GM21528 (cell line): ENCODE measurements around the gene TLE6.
"Not testable (repeated sequence)": the region's sequence is repeated elsewhere in the genome, so short reads cannot be mapped to it uniquely, and the experiment has no call there.

Experiments
- ATAC-seq: cut with Tn5 transposase; IDR thresholded peaks from one replicate; pipeline ENCODE4 v1.9.1; 2021; ENCODE audit warnings: mild to moderate bottlenecking, moderate library complexity; ENCODE audit not compliant: unreplicated experiment, low FRiP score

TLE6 gene

GRCh38 chr19:3027292-3027691 lies 49.9 kb downstream of the TLE6 start:
- no peak for ATAC-seq

GRCh38 chr19:3027981-3028304 lies 50.6 kb downstream of the TLE6 start:
- no peak for ATAC-seq

DNA sequence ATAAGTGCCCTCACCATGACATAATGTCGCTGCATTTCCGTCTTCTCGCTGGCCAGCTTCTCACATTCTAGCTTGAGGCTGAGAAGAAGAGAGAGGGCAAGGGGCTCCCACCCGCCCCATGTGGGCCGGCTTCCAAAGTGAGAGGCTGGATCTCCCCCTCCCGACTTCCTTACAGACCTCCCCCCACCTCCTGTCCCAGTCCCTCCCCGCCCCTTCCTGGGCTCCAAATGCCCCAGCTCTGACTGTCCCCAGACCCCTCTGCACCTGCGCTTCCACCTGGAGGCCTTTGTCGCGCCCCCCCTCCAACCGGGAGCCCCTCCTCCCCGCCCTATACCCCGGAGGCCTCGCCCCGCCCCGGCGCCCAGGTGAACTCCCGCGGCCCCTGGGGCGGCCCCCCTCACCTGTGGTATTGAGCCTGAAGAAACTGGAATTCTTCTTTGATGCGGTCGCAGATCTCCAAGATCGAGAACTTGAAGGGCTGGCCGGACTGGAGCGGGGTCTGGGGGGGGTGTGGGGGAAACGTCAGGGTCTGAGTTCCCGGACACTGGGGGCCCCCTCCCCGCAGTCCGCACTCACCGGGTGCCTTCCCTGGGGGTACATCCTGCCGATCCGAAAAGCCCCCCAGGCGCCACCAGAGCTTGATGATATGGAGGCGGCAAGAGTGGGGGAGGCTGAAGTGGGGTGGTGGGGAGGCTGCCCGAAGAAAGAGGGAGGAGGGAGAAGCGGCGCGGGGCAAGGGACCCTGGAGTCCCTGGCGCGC lies 51.1 kb downstream of the TLE6 start:
- ATAC-seq: no peak

GRCh38 chr19:3029065-3029923 lies 51.9 kb downstream of the TLE6 start, which contains the start of gene TLE2:
TLE2 (minus strand) TSS chr19:3029280; CDS start chr19:3028904, 376 bp downstream.
- ATAC-seq: no peak

- ATAC-seq: no peak
Observed at GRCh38 chr19:3031607-3031867, 54.2 kb downstream of the TLE6 start.

- ATAC-seq: no peak
Observed at GRCh38 chr19:3033595-3034405, 56.4 kb downstream of the TLE6 start.

DNA sequence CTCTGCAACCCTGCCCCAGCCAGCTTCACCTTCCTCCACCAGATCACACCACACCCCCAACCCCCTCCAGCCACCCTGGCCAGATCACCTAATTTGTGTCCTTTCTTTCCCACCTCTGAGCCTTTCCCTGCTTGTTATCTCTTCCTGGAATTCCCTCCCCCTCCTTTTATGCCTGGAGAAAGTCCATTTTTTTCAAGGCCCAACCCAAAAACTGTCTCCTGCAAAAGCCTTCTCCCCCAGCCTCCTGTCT lies 57.0 kb downstream of the TLE6 start:
- ATAC-seq: no peak

- no peak for ATAC-seq
Observed at GRCh38 chr19:3034656-3035541, 57.5 kb downstream of the TLE6 start.

DNA sequence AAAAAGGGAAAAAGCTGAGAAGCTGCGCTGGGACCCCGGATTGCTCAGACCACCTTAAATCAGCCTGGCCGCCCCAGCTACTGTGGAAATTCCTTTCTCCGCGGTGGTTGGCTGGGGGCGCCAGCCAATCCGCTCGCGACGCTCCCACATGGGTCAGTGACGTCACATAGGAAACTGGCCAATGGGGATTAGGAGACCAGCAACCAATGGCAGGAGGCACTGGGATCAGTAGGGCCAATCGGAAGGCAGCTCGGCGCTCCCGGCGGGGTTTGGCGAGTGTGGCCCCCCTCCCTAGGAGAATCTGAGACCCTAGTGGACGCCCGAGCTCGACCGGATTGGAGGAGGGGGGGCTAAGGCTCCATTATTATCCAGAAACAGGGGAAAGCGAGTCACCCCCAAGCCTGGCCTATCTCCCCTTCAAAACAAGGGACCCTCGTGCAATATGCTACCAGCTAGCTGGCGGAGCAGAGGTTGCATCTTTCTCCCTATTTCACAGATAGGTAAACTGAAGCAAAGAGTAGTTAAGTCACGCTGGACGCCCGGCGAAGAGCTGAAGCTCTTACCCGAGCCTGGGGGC lies 58.3 kb downstream of the TLE6 start:
- ATAC-seq: peak; percentile 82

DNA sequence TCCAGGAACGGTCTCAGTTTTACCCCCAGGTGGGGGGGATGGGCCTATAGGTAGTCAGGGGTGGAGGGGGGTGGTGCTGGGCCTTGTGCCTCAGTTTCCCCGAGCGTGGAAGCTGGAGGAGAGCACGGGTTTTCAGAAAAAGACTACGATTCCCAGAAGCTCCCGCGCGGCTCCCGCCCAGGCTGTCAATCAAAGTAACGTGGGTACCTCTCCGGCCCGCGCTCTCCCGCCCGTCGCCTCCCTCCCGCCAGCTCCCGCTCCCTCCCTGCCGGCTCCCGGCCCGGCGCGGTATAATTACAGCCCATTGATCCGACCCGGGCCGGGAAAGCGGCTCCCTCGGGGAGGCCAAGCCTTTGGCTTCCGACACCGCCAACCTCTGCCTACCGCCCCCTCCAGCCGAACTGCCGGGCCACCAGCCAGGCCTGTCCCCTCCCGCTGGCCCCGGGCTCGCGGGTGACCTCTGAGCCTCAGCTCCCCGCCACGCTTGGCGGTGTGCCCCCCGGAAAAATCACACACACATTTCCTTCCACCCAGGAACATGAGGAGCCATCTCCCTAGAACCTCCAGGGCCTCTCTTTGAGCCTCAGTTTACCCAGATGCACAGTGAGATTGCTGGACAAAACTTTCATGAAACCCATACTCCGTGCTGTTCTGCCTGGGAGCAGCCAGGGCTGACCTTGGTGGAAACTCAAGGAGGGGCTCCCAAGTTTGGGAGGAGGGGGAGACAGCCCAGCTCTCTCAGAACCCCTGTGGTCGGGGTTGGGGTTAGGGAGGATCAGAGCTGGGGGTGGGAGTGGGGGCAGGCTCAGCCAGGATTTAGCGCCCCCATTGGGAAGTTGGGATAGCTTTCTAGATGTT lies 59.0 kb downstream of the TLE6 start:
- ATAC-seq: peak; percentile 47

DNA sequence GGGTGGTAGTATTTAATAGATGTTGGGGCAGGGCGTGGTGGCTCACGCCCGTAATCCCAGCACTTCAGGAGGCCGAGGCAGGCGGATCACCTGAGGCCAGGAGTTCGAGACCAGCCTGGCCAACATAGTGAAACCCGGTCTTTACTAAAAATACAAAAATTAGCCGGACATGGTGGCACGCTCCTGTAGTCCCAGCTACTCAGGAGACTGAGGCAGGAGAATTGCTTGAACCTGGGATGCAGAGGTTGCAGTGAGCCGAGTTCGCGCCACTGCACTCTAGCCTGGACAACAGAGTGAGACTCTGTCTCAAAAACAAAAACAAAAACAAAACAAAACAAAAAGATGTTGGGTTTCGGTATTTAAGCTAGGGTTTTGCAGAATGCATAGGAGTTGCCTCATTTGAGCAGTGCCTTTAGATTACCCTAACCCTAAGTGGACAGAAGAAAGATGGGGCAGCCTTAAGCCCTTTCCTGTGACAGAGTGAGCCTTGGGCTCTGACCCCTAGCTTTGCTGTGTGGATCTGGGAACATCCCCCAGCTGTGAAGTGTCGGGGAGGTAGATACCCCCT lies 59.7 kb downstream of the TLE6 start:
- not testable (repeated sequence) for ATAC-seq

- no peak for ATAC-seq
Observed at GRCh38 chr19:3038214-3038613, 60.9 kb downstream of the TLE6 start.

DNA sequence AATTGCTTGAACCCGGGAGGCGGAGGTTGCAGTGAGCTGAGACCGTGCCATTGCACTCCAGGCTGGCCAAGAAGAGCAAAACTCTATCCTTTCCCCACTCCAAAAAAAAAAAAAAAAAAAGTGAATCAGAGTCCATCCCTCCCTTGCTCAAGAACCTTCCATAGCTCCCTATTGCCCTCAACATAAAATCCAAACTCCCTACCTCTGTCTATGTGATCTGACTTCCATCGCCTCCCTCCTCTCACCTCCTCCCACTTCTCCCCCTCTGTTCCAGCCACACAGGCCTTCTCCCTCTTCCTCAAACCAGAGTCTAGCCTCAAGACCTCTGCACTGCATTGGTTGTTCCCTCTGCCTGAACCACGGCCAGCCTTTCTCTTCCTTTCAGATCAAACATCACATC lies 61.8 kb downstream of the TLE6 start:
- no peak for ATAC-seq

GRCh38 chr19:3039641-3040077 lies 62.3 kb downstream of the TLE6 start:
- no peak for ATAC-seq

GRCh38 chr19:3041327-3041726 lies 64.0 kb downstream of the TLE6 start:
- no peak for ATAC-seq

GRCh38 chr19:3041761-3042620 lies 64.6 kb downstream of the TLE6 start:
- no peak for ATAC-seq

DNA sequence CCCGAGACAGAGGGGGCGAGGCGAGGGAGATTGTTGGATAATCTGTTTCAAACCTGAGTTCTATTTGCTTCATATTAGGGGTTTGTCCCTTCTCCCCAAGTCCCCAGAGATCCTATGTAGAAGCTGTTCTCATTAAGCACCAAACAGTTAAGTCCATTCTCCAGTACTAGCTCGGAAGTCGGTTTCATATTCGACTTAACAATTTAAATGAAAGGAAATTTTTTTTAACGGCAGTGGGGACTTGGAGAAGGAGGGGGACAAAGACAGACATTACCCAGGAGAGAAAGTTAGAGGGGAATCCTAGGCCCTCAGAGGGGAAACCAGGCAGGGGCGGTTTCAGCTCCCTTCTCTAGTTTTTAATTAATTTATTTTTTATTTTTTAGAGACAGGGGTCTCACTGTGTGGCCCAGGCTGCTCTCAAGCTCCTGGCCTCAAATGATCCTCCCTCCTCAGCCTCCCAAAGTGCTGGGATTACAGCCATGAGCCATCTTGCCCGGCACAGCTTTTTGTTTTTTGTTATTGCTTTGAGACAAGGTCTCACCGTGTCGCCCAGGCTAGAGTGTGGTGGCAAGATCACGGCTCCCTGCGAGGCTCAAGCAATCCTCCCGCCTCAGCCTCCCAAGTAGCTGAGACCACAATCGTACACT lies 65.4 kb downstream of the TLE6 start:
- no peak for ATAC-seq
